NCI-H128 (cell line): ENCODE results near the gene SLC30A4.

Source experiments
- DNase-seq: peaks from one replicate; lab custom pipeline; 2025; ENCODE audit not compliant: unreplicated experiment; lab: John Stamatoyannopoulos, UW

SLC30A4 gene

GRCh38 chr15:45454814-45455213, 67.7 kb downstream of the SLC30A4 start:
- DNase-seq, result no peak

DNA sequence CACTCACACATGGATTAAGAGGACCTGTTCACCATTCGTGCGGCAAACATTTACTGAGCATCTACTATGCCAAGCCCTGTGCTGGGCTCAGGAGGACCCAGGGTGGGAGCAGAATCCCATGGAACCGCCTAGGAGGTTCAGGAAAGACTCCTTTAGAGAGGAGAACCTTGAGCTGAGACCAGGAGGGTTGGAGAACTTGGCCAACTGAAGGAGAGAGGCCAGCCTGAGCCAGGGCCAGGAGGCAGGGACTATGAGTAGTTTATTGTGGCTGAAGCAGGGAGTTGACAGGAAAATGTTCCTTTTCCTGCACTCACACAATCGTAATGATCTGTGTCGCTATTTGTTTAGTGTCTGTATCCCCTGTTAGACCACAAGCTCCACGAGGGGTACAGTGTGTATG, 71.3 kb downstream of the SLC30A4 start:
- DNase-seq, result no peak

DNA sequence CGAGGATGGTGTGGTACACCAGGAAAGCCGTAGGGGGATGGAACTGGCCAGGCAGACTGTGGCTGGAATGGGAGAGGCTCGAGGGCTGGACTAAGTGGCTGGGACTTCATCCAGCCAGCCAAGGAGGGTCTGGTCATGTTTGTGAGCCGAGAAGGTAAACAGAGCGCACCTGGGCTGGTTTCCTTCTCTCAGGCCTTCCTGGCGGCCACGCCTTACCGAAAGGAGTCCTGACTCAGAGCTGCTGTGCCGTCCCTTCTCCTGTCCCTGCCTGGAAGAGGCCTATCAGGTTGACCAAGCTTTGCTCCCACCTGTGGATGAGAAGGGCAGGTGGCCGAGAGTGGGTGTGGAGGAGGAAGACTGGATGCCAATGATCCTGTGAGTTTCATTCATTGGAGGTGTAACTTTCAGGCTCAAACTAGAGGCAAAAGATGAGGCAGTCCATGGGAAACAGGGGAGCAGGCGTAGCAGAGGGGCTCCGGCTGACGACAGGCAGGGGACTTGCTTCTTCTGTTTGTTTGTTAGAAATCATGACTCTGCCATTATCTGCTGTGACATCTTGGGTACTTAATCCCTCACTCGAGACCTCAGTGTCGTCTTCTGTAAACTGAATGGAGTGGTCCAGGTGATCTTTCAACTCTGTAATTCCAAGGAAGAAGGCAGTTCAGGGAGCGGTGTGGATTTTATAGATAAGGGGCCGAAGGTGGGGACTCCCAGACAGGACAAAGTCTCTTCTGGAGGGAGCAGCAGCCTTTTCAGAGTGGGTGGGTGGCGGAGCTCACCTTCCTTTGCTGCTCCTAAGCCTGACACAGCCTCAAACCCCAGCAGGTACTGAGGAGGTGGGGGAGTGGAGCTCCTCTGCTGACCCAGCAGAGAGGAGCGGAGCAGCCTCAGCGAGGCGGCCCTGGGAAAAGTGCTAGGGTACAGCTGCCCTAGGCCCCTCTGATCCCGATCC, 72.4 kb downstream of the SLC30A4 start:
- DNase-seq, result no peak

GRCh38 chr15:45449395-45449794, 73.2 kb downstream of the SLC30A4 start:
- no peak for DNase-seq

DNA sequence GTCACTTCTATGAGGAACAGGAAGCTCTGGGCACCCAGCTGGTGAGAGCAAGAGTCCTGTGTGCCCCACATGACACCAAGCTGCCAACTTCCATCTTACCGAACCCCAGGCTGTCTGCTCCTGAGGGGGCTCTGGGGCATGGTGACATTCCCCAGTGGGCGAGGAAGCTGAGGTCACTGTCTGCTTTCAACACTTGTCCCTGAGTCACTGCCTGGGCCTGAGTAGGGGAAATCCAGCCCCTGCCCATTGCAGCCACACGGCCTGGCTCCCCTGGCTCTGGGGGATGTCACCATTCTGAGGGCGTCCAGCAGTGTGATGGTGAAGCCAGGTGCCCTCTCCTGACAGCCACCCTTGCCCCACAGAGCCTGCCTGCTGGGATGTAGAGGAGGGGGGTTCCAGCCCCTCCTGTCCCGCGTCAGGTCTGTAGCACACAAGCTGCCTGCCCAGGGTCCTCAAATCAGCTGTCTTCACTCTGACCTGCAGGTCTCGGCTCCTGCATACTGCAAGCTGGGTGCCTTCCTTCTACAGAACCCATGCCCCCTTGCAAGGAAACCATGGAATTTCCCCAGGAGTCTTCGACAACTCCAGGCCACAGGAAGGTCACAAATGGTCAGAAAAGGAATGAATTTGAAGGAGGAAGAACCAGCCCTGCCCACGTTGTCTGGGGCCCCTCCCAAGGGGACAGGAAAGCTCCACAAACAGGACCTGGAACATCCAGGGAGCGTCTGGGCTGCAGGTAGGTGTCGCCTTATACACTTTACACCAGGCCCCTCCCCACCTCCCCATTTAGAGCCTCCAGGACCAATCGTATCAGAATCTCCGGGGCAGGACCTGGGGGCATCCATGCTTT, 74.3 kb downstream of the SLC30A4 start:
- no peak for DNase-seq

- DNase-seq, result no peak
Observed at GRCh38 chr15:45443645-45444044, 78.9 kb downstream of the SLC30A4 start.

GRCh38 chr15:45442507-45443135, 79.9 kb downstream of the SLC30A4 start:
- no peak for DNase-seq

- DNase-seq, result no peak
Observed at GRCh38 chr15:45441686-45442085, 80.9 kb downstream of the SLC30A4 start.

- no peak for DNase-seq
Observed at GRCh38 chr15:45441036-45441435, 81.5 kb downstream of the SLC30A4 start.

GRCh38 chr15:45439521-45440260, 82.9 kb downstream of the SLC30A4 start:
- DNase-seq, result no peak

DNA sequence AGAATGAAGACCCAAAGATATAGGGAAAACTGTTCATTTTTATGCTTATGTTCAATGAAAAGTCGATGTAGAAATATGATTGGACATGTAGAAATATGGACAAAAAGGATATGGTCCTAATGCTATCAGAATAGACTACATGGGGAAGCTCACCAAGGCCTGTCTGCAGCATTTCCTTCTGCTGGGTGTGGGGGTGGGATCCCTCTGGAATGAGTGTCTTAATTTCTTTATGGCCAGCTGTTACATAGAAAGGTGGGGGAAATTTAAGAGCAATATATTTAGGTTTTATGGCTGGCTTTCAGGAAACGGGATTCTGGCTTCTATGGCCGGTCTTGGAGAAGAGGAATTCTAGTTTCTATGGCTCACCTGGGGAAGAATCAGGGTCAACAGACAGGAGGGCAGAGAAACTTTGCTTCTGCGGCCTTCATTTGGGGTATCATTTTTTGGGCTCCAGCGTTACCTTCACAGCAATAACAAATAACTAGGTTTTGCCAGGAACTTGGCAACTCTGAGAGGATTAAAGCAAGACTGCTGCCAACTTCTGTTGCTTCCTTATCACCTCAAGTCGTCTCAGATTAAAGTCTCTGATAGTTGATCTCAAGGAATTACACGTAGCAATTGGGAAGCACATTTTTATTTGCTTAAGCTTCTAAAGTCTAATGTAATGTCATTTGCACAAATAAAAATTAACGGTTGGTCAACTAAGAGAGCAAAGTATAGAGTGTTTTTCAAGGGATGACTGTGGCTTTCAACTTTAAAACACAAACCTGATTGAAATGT, 87.2 kb downstream of the SLC30A4 start:
- DNase-seq, result no peak

DNA sequence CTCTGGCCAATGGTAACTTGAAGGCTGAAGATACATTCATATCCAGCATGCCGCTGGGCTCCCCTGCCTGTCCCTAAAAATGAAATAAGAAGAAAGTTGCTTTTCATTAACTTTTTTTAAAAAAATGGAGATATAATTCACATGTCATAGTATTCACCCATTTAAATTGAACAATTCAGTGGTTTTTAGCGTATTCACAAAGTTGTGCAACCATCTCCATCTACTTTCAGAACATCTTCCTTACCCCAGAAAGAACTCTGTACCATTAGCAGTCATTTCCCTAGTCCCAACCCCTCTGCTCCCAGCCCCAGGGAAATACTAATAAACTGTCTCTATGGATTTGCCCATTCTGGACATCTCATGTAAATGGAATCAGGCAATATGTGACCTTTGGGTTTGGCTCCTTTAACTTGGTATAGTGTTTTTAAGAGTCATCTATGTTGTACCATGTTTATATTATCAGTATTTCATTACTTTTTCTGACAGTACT, 88.4 kb downstream of the SLC30A4 start:
- no peak for DNase-seq

DNA sequence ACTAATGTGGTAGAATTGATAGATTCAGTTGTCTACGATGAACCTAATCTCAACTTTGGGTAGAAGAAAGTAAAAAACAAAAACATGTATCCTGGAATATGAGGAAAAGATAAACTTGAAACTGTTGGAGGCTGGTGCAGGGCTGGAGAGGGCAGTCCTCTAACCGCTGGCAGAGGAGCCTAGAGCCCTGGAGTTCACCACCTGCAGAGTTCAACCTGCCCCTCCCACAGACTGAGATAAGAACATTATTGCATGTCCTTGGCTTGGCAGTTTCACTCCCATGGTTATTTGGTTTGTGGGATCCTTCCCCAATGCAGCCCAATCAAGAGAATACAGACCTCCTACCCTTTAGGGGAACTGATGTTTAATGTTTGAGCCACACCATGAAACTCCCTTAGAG, 91.0 kb downstream of the SLC30A4 start:
- no peak for DNase-seq

GRCh38 chr15:45429941-45430792, 92.4 kb downstream of the SLC30A4 start:
- DNase-seq, result no peak
